HCEC 1CT (cell line): ENCODE results near the gene PGS1.
A peak's percentile ranks its signal among the peaks of the same experiment; 100 is the strongest.

Source experiments
- DNase-seq: peaks from one replicate; pipeline ENCODE4 v3.0.0-alpha.2; 2017

PGS1 gene

DNA sequence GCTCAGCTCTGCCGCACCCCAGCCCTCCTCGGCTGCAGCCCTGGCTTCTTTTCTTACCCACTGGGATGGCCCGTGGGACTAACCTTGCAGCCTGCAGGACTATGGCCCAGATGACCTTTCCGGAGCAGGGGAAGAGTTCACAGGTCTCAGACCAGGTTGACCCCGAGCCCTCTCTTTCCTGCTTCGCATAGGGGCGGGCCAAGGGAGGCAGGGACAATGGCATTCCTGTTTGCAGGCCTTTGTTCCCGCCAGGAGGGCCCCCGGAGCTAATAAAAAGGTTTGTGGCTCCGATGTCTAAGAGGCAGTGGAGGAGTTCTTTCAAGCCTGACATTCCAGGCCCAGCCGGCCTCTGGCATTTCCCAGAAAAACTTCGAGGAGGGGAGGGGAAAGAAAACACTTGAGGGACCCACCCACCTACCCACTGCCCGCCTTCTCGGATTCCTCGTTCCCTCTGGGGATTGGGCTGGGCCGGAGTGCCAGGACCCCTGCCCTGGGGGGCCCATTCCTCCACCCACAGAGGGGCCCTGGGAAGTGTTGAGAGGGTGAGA, 12.8 kb upstream of the PGS1 start:
- DNase-seq, result no peak

DNA sequence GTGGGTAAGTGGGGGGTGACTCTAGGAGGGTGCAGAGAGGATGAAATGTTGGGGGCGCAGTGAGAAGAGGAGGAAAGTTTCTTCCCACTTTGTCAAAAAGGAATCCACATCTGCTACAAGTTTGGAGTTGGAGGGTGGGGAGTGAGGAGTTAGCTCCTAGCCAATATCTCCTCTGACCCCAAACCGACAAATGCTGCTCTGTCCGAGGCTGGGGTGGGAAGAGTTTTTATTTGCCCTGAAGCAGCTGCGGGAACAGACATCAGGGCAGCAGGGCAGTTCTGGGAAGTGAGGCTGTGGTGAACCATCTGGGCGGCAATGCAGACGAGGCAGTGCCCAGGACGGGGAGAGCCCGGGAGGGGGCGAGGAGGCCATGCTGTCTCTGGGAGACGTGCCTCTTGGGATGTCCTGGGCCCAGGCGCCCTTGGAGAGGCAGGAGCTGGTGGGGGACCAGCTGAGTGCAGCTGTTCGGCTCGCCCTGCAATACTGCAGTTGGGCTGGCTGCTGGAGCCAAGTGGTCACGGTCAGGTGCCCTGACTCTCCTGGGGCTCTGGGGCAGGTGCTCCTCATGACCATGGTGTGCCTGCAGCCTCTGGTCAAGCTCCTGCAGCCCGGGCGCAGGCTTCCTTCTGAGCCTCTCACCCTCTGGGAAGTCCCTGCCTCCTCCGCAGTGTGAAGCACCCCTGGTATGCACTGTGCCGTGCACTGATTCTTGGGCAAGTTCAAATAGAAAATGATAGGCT, 12.2 kb upstream of the PGS1 start:
- DNase-seq, result no peak

DNA sequence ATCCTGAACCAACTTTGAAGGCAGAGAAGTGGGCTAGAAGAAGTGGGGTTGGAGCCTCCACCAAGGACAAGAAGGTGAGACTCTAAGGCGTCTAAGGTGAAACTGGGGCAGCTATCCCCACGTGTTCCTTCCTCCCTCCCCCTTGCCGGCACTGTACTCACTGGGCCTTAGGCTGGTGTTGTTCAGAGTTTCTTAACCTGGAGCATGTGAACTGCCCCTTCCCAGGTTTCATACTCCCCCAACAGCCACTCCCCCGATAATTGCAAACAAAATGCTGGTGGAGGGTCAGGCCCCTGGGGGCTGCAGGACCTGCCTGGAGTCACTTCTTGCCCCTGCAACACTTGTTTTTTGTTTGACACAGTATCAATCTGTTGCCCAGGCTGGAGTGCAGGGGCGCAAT, 11.3 kb upstream of the PGS1 start:
- DNase-seq, result no peak

DNA sequence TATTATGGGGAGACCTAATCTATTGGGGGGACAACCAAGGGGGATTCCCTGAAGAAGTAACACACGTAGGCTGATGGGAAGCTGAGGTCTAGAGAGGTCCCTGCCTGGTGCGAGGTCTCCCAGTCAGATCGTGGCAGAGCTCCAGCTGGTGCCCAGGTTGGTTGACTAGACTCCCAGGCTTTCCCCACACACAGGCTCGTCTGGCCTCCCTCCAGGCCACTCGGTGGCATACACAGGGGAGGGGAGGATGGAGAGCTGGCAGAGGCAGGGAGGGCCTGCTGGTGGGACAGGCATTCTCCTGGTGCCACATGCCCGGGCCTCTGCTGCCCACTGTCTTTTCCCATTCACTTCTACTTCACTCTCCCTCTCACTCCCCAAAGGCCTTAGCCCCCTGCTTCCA, 10.1 kb upstream of the PGS1 start:
- DNase-seq, result no peak

DNA sequence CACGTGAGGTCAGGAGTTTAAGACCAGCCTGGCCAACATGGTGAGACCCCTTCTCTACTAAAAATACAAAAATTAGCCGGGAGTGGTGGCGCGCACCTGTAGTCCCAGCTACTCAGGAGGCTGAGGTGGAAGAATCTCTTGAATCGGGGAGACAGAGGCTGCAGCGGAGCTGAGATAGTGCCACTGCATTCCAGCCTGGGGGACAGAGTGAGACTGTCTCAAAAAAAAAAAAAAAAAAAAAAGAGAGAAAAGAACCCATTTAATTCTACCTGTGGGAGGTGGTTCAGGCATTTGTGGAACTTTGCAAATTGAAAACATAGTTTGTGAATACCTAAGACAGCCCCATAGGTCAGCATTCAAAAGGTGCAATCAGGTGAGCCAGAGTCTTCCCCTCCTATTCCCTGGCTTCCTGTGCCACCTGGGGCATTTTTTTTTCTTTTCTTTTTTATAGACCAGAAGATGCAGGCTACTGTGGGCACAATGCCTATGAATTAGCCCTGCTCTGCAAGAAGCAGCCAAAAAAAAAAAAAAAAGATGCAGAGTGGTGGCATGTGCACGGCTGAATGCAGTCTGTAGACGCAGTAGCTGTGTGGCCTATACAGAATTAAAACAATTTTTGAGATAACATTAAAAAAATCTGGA, 9.5 kb upstream of the PGS1 start:
- DNase-seq, result no peak

DNA sequence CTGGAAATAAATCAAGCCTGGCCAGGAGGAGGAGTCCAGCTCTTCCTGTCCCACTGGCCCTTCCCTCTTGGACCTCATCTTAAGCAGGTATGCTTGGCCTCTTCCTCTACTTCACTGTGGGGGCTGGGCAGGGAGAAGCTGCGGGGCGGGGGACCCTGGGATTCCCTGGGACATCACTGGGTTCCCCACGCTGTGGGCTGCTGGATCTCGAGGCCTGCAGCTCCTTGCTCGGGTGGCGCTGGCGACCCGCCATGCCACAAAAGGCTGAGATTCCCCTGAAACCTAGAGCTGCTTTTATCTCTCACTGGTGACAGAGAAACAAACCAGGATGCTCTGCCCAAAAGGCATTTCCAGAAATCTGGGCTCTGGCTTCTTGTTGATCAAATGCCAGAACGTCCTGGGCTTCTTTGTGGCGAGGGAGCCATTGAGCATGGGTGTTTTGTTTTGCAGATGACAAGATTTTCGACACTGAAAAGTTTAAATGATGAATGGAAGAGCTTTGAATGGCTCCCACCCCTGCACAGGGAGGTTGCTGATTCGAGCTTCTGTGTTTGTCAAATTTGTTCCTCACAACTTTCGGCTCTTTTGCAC, 8.6 kb upstream of the PGS1 start:
- no peak for DNase-seq

DNA sequence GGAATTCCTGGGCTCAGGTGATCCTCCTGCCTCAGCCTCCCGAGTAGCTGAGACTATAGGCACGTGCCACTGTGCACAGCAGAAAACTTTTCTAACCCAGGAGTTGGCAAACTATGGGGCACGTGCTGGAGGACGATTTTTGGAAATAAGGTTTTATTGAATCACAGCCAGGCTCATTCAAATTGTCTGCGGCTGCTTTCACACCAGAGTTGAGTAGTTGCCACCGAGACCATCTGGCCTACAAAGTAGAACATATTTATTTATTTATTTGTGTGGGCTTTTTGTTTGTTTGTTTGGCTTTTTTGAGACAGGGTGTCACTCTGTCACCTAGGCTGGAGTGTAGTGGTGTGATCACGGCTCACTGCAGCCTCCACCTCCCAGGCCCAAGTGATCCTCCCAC, 7.4 kb upstream of the PGS1 start:
- no peak for DNase-seq

DNA sequence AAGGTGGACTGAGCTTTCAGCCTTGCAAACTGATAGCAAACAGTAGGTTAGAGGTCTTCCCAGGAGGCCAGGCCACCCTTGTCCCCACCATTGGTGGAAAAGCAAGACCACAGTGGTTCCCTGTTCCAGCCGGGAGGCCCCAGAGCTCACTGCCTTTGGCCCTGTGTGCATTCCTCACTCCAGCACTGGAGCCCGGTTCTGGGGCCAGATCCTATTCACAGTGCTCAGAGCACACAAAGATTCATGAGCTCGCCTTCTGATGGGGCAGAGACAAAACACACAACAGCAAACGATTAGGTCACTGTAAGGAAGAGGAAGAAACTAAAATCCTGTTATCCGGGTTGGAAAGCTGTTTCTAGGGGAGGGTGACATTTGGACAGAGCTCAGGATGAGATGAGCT, 5.6 kb upstream of the PGS1 start:
- DNase-seq, result no peak

DNA sequence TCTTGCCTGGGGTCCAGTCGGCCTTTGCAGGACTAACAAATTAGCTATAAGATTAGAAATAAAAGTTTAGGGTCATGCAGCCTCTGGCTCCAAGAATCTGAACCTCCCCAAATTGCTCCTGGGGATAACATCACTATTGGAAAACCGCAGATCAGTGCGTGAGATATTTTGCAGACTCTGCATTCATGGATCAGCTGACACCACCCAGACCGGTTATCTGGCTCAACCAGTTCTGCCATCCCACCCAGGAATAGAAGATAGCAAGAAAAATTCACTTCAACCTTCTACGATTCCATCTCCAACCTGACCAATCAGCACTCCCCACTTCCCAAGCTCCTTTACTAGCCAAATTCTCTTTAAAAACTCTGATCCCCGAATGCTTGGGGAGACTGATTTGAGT, 4.3 kb upstream of the PGS1 start:
- DNase-seq, result no peak

DNA sequence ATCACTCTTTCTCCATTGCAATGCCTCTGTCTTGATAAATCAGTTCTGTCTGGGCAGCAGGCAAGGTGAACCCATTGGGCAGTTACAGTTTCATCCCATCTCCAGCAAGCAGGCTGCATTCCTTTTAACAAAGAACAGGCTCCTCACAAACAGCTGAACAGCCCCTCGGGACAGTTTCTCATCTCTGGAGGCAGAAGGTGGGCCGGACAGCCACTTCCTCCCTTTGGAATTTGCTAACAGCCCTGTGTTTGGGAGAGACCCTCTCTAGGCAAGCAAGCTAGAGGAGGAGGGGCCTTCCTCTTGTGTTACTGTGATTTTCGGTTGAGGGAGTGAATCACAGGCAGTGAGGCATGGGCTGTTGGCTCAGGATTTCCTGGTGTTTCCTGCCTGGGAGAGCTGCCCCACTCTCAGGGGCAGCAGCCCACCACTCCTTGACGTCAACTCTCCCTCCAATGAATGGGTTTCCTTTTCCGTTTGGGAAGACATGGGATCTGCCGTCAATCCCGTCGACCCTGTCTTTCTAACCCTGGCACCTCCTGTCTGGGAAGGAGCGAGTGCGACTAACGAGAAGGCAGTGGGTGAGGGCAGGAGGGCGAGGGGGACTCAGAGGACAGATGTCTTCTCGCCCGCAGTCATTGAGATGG, 3.7 kb upstream of the PGS1 start:
- peak; percentile 44 for DNase-seq

DNA sequence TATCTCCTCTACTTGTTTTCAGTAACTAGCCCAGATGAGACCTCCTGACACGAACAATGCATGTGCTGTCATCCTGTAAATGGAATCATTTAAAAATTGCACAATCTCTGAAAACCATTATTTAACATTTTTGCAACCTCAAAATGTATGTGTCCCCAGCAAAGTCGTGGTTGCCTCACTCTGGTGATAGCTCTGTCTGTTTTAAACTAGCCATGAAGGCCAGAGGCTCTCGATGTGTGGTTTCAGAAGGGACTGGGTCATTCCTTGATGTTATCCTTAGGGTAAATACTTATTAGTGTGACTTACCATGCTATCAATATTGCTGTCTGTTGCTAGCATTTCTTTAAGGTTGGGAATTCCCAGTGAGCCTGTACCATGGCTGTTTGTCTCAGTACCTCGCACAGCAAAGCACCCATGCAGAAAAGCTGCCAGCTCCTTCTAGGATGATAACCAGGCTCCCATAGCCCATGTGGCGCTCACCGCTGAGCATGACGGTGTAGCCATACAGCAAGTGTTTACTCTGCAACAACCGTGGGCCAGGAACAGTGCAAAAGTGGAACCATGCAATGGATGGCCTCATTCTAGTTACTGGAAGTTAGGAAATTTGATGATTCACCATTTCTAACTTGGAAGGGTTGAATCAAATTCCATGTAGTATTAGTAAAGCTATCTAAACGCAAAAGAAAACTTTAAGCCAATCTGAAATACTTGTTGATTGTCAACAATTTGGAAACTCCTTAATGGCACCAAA, 2.9 kb upstream of the PGS1 start:
- peak; percentile 93 for DNase-seq

DNA sequence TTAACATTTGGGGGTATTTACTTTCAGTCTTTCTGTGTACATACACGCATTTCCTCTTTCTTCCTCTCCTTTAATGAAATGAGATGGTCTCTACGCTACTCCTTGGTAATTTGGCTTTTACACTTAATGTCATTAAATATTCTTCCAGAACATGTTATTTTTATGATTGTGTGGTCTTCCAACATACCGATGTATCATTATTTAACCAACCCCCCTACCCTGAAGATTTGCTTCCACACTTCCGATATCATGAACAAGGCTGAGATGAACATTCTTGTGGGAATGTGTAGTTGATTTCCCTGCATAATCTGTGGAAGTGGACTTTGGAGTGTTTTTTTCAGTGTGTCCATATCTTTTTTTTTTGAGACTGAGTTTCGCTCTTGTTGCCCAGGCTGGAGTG, 2.3 kb upstream of the PGS1 start:
- no peak for DNase-seq

DNA sequence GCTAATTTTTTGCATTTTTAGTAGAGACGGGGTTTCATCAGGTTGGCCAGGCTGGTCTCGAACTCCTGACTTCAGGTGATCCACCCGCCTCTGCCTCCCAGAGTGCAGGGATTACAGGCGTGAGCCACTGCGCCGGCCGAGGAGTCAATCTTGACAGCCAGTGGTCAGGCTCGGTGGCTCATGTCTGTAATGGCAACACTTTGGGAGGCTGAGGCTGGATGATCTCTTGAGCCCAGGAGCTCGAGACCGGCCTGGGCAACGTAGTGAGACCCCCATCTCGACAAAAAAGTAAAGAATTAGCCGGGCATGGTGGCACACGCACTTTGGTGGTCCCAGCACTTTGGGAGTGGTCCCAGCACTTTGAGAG, 608 bp upstream of the PGS1 start:
- no peak for DNase-seq

DNA sequence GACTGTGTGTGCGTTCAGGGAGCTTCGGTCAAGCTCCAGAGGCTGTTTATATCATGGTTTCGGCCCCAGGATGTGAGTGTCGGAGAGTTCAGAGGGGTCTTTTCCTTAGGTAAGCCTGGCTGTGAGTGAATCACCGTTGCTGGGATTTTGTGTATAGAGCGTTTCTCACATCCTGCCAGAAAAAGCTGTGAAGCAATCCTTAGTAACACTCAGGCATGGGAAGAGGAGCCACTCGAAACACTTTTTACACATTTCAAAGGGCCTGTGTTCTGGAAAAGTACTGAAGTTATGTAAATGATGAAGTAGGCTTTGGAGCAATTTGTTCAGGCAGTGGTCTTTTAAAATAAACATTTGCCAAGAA, 662 bp downstream of the PGS1 start:
- peak; percentile 87 for DNase-seq

DNA sequence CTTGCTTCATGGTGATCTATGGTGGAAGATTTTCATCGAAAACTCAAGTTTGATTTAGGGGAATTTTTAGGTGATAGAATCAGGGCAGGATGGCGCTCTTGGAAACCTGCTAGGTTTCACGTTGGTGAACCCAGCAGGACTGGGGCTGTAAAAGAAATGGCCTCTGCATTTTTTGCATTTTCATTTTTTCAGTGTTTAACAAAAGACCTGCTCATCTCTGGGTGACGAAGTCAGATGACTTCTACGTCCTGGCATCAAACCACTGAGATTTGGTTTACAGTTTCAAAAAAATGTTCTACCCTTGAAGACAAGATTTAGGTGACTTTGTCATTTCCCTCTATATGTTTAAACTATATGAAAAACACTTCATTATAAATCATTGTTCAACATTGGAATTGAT, 1.9 kb downstream of the PGS1 start:
- DNase-seq, result no peak

DNA sequence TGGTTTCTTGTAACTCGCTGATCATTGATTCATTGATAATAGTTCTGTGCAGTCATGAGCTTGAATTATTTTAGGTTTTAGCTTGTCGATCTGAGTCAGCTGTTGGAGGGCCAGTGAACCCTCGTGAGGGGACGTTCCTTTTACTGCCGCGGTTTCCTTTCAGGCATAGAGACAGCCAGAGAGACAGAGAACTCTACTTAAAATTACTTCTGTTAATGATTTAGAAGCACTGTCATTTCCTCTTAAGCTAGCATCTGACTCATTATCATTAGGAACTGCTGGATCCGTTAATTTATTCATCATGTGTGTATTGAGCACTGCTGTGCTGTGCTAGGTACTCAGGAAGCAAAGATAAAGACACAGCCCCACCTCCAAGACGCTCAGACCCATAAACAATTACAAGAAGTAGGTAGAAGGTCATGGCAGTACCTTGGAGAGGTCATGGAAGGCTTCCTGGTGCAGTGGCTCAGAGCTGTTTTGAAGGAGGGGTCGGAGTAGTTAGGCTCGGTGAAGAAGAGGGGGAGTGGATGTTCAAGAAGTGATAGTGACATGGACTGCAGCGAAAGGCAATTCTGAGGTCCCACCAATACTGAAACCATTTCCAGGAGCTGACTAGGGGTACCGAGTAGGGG, 3.3 kb downstream of the PGS1 start:
- no peak for DNase-seq

DNA sequence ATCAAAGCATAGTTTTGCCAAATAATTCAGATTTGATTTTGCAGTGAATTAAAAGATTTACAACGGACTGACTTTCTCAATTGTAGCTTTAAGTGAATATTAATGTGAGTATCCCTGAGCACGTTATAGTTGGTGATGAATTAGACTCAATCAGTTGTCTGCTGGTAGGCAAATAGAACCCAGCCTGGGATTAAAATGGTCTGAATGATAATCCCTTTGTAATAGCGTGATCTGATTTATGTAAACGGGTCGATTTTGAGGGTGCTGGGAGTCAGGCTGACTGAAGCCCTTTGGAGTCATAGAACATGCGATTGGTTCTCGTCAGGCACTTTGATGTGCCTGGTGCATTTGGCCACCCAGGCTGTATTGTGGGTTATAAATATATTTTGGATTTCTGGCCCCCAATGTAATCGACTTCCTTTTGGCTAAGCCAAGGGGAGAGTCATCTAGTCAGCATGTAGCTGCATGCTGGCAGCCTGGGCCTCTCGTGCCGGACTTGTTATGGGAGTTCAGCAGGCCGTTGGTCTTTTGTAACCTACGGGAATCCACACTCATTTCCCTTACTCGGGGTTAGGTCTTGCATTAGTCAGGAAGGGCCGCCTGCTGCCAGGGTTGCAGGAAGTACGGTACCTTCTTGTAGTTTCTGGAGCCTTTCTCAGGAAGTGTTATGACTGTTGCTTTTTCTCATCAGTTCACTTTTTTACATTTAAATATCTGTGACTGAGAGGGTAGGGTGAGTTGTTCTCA, 5.4 kb downstream of the PGS1 start:
- DNase-seq, result peak; percentile 100

DNA sequence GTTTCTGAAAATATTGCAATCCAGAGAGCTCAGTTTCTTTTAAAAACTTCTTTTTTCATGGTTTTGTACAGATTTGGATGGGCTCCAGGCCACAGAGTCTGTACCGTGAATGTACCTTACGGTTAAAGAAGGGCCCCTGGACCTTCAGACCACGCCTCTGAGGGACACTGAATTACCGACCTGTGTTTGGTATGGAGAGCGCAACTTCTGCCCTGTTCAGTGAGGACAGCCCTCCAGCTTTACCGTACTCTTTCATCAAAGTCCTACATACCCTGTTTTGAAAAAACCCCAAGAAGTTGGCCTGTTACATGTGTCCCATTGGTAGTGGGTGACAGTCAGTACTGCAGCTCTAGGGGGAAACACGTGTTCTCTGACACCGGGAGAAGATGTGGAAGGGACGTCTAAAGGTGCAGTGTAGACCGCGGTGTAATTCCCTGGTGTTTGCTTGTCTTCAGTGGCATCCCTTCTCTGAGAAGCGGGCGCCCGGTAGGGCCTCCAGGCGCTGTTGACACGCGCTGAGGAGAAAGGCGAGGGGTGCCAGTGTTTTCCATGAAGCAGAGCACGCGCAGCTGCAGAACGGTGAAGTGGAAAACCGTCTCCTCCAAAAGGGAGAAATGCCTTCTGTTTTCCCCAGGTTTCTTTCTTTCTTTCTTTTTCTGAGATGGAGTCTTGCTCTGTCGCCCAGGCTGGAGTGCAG, 6.2 kb downstream of the PGS1 start:
- no peak for DNase-seq

DNA sequence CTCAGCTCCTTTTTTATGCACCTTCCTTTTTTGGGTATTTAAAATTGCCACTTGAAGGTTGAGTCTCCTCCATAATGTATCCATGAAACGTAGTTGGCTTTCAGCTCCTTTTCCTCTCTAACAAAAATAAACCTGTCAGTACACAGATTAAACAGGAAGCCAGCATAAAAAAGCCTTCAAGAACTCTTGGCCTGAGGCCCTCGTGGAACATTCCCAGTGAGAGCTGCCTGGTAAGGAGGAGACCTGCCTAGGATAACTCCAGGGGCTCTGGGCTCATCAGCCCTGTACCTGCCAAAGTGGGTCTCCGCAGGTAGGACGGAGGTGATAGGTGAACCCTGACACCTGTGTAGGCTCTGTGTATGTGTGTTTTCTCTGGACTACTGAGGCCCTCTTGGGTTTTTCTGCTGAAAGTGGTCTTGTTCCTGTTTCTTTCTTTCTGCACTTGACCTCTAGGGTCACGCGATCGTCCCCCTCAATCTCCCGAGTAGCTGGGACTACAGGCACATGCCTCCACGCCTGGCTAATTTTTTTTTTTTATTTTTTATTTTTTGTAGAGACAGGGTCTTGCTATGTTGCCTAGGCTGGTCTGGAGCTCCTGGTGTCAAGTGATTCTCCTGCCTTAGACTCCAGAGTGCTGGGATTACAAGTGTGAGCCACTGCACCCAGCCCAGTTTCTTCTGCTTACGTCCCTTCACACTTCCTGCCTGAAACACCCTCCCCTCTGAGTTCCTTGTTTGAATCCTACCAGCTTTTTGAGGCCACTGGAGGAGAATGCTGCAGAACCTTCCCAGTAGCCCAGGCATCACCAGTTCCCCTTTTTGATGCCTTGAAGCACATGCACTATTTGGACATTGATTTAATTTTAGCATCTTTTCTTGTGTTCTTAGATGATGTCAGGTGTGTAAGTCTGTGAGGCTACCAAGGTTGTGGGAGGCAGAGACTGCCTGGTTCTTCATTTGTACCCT, 9.8 kb downstream of the PGS1 start:
- DNase-seq, result no peak
